NB4 (cell line): ENCODE data around the gene GEN1.

Source experiments
- DNase-seq: peaks from one replicate; pipeline ENCODE4 v3.0.0; 2010; ENCODE audit warnings: low read depth
- H3K4me3 ChIP-seq: one replicate; pipeline ENCODE4 v1.5.1; 2011; ENCODE audit warnings: mild to moderate bottlenecking, low read depth, low read length, moderate library complexity
- MYC ChIP-seq: IDR thresholded peaks from 2 replicates; pipeline ENCODE4 v1.6.1; 2011; ENCODE audit warnings: low read depth, low read length
- POLR2A ChIP-seq: IDR thresholded peaks from 2 replicates; pipeline ENCODE4 v1.6.1; 2011; ENCODE audit warnings: mild to moderate bottlenecking; ENCODE audit not compliant: insufficient read length; ENCODE audit errors: extremely low read depth
- TF ChIP-seq, protein P1 (sequence below): IDR thresholded peaks from 2 replicates; pipeline ENCODE4 v1.6.1; 2011; ENCODE audit warnings: low read depth, low read length
- TF ChIP-seq, protein P2 (sequence below): IDR thresholded peaks from one replicate; pipeline ENCODE4 v1.5.1; 2012; ENCODE audit warnings: low read depth, low read length

The GEN1 gene

DNA sequence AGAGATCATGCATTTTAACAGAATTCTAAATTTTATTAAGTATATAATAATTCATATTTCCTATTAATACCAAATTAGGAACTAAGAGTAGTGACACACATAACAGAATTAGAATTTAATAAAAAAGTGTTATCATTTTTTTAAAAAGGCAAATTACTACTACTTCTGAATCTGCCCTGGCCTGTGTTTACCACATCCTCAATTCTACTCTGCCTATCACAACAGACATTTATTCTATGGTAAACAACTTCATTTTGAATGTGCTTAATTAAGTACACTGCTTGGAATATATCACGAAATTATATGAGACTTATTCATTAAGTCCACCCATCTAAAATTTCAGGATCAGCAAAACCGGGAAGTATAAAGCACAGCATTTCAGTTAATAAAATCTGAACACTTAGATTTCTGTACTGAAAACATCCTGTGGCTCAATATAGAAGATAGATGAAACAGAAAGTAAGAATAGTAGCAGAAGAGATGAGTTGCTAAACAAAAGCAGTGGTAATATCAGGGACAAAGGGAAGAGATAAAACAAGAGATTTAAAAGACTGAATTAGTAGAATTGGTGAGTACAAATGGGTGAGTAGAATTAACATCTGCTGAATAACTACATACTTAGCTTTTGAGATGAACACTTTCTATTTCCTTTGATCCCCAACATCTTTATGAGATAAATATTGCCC, 4.0 kb upstream of the GEN1 start:
- H3K4me3 ChIP-seq, result no peak overlapping the region
- DNase-seq, result no peak

DNA sequence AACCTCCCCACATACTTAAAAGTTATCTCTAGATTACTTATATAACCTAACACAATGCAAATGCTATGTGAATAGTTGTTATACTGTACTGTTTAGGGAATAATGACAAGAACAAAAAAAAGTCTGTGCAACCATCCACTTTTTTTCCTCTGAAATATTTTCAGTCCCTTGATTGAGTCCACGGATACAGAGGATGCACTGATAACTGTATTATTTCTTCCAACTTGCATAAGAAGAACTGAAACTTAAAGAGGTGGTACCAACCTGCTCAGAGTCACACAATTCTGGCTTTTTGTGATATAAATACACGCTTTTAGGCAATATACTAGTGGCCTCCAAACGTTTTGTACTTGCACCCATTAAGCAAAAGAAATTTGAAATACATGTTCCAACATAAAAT, 1.7 kb upstream of the GEN1 start:
- peak overlapping the region; percentile 84 for H3K4me3 ChIP-seq
- no peak for DNase-seq
- TF ChIP-seq, protein P1, sequence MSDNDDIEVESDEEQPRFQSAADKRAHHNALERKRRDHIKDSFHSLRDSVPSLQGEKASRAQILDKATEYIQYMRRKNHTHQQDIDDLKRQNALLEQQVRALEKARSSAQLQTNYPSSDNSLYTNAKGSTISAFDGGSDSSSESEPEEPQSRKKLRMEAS, result no peak
- TF ChIP-seq, protein P2, sequence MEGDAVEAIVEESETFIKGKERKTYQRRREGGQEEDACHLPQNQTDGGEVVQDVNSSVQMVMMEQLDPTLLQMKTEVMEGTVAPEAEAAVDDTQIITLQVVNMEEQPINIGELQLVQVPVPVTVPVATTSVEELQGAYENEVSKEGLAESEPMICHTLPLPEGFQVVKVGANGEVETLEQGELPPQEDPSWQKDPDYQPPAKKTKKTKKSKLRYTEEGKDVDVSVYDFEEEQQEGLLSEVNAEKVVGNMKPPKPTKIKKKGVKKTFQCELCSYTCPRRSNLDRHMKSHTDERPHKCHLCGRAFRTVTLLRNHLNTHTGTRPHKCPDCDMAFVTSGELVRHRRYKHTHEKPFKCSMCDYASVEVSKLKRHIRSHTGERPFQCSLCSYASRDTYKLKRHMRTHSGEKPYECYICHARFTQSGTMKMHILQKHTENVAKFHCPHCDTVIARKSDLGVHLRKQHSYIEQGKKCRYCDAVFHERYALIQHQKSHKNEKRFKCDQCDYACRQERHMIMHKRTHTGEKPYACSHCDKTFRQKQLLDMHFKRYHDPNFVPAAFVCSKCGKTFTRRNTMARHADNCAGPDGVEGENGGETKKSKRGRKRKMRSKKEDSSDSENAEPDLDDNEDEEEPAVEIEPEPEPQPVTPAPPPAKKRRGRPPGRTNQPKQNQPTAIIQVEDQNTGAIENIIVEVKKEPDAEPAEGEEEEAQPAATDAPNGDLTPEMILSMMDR, result no peak
- TF ChIP-seq MYC, result no peak
- TF ChIP-seq POLR2A, result no peak

More for the DNA sequence above, 4.0 kb upstream of the GEN1 start:
- TF ChIP-seq POLR2A, result no peak
- TF ChIP-seq, protein P1, result no peak

DNA sequence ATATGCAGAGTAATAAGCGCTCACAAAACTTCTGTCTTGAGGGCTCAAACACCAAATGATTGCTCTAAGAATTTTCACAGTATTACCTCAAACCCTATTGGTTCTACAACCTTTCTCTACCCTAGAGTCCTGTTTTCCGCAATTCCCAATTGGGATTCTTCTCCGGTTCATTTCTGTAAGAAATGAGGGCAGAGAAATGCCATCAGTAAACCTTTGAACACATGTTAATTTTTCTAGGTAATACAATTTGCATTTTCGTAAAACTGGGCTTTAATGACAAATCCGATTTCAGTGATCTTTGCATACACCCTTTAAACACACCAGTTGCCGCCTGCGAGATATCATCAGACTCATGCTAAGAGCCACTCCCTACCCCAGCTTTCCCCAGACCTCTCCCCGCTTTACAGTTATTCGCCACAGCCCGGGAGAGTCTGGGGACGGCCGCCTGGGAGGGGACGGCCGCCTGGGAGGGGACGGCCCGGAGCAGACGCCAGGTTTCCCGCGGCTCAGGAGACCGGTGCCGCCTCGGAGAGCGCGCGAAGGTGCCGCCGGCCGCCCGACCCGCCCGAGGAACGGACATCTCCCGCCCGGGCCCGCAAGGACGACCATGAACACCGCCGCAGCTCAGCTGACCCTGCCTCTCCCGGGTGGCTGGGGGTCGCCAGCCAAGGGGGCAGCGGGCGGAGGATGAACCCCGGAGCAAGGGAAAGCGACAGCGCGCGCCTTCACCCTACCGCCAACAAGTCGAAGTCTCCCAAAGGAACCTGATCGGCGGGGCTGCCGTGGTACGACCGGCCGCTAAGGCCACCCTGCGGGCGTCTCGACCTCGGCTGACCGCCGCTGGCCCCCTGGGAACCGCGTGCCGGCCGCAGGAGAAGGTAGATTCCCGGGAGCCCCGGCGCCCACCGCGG, 791 bp upstream of the GEN1 start:
- H3K4me3 ChIP-seq, result peak overlapping the region; percentile 84
- 0 out of 2 replicates have a peak, but pooled peaks have one; percentile 11 for TF ChIP-seq MYC
- TF ChIP-seq, protein P1, result no peak
- TF ChIP-seq POLR2A, result peak; percentile 47
- TF ChIP-seq, protein P2, result no peak
- peak; percentile 79 for DNase-seq

DNA sequence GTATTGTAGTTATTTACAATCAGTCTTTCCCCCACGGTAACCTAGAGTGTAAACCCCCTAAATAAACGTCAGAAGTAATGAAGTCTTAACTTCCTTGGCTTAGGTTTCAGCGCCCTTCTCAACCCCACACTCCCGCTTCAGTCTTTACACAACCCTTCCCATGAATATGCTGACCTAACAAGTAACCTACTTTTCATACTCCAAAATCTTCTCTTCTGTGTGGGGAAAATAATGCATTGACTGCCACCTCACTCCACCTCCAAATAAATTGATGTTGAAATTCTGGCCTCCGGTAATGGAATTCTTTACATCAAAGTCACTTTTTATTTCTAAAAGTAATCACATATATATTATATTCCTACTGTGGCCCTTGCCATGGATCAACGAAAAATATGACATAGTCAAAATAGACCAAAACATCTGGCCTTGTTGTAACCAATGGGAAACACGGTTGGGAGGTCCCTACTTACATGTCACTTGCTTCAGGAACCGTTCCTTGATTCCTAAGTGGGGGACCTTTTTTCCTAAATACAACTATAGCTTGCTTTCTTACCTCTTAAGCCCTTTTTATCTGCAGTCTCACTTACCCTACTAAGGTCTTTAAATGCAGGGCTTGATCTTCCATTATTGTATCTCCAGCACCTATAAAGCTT, 961 bp downstream of the GEN1 start:
- no peak for TF ChIP-seq POLR2A
- TF ChIP-seq, protein P2, result no peak
- TF ChIP-seq MYC, result no peak
- TF ChIP-seq, protein P1, result no peak
- H3K4me3 ChIP-seq, result peak overlapping the region; percentile 84
- peak; percentile 42 for DNase-seq

DNA sequence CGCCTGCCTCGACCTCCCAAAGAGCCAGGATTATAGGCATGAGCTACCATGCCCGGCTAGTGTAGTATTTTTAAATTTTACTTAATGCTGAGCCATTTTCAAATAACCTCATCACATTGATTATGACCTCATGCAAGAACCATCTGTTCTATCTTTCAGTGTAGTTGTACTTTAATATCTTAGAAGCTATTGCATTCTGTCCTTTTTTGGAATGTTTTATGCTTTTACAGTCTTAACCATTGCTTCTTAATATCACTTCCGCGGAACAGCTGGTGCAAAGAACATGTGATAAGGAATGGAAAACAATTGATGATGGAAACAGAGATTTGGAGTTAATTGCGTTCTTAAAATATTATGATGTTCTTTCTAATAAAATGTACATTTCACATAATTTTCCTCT, 2.7 kb downstream of the GEN1 start:
- TF ChIP-seq MYC, result no peak
- TF ChIP-seq, protein P2, result no peak
- no peak for TF ChIP-seq POLR2A
- TF ChIP-seq, protein P1, result no peak
- H3K4me3 ChIP-seq, result peak overlapping the region; percentile 36
- no peak for DNase-seq

DNA sequence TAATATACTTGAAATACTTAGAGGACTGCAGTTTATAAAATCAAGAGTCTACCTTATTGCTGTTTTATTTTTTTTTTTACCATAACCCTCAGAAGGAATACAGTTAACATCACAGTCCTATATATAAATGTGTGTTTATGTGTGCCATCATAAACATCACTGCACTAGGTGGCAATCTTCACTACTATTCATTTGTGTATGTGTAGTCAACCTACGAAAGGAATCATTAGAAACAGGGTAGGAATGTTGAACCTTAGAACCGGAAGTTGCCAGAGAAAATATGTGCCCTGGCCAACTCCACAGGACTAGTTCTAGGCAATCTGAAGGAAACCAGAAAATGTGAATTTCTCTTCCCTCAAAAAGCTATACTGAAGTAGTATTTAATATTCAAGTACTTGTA, 3.4 kb downstream of the GEN1 start:
- DNase-seq, result no peak
- TF ChIP-seq, protein P1, result no peak
- TF ChIP-seq, protein P2, result no peak
- no peak for TF ChIP-seq MYC
- TF ChIP-seq POLR2A, result no peak

More for the DNA sequence above, 3.4 kb downstream of the GEN1 start:
- no peak overlapping the region for H3K4me3 ChIP-seq
